H9 (cell line): ENCODE results near the gene EPHA4. TPM values are rescaled to one million over a fixed set of nuclear protein-coding genes. Genes with fewer than 3 reads are reported as not detected.

ENCODE experiments used
- DNase-seq: peaks from one replicate; pipeline ENCODE4 v3.0.0-alpha.2; 2017
- H2AFZ ChIP-seq: one replicate; pipeline ENCODE4 v1.6.1; 2013; ENCODE audit warnings: mild to moderate bottlenecking, low read length, control low read depth, moderate library complexity
- H2AK5ac ChIP-seq: 2 replicates; pipeline ENCODE4 v1.6.1; 2013; ENCODE audit warnings: low read length, control low read depth, mixed read lengths; ENCODE audit not compliant: insufficient read length
- H2BK120ac ChIP-seq: one replicate; pipeline ENCODE4 v1.6.1; 2013; ENCODE audit warnings: low read depth, mild to moderate bottlenecking, low read length, control low read depth, inconsistent platforms; ENCODE audit not compliant: poor library complexity, severe bottlenecking
- H2BK12ac ChIP-seq: 2 replicates; pipeline ENCODE4 v1.6.1; 2013; ENCODE audit warnings: low read length, control low read depth, mixed read lengths, low read depth; ENCODE audit not compliant: insufficient read length
- H2BK15ac ChIP-seq: 2 replicates; pipeline ENCODE4 v1.6.1; 2013; ENCODE audit warnings: low read depth, low read length, control low read depth
- H2BK20ac ChIP-seq: one replicate; pipeline ENCODE4 v1.6.1; 2013; ENCODE audit warnings: low read depth, mild to moderate bottlenecking, low read length, control low read depth, inconsistent platforms; ENCODE audit not compliant: poor library complexity, severe bottlenecking
- H2BK5ac ChIP-seq: 2 replicates; pipeline ENCODE4 v1.6.1; 2013; ENCODE audit warnings: low read length, control low read depth, mixed read lengths; ENCODE audit not compliant: insufficient read length
- H3K14ac ChIP-seq: 2 replicates; pipeline ENCODE4 v1.6.1; 2013; ENCODE audit warnings: low read length, control low read depth; ENCODE audit not compliant: insufficient read depth
- H3K18ac ChIP-seq: 2 replicates; pipeline ENCODE4 v1.6.1; 2013; ENCODE audit warnings: low read depth, mild to moderate bottlenecking, mixed read lengths, low read length, control low read depth; ENCODE audit not compliant: insufficient read length
- H3K23ac ChIP-seq: 2 replicates; pipeline ENCODE4 v1.6.1; 2013; ENCODE audit warnings: low read length, control low read depth, mixed read lengths, low read depth; ENCODE audit not compliant: insufficient read length
- H3K23me2 ChIP-seq: 2 replicates; pipeline ENCODE4 v1.6.1; 2013; ENCODE audit warnings: low read depth, mild to moderate bottlenecking, mixed read lengths, low read length, control low read depth; ENCODE audit not compliant: insufficient read length, poor library complexity, severe bottlenecking
- H3K27ac ChIP-seq: 2 replicates; pipeline ENCODE4 v1.5.1; 2013; ENCODE audit warnings: low read length, control low read depth, mixed read lengths, low read depth; ENCODE audit not compliant: insufficient read length
- H3K27me3 ChIP-seq: 2 replicates; pipeline ENCODE4 v1.6.1; 2013; ENCODE audit warnings: low read length, control low read depth, inconsistent platforms; ENCODE audit not compliant: insufficient read depth
- H3K4ac ChIP-seq: 2 replicates; pipeline ENCODE4 v1.6.1; 2013; ENCODE audit warnings: low read depth, mild to moderate bottlenecking, control low read depth, inconsistent platforms, low read length, moderate library complexity
- H3K4me1 ChIP-seq: 2 replicates; pipeline ENCODE4 v1.6.1; 2013; ENCODE audit warnings: low read length, control low read depth, inconsistent platforms; ENCODE audit not compliant: insufficient read depth
- H3K4me2 ChIP-seq: 2 replicates; pipeline ENCODE4 v1.6.1; 2013; ENCODE audit warnings: low read length, control low read depth, mixed read lengths; ENCODE audit not compliant: insufficient read length, insufficient read depth
- H3K56ac ChIP-seq: 2 replicates; pipeline ENCODE4 v1.6.1; 2013; ENCODE audit warnings: low read depth, mild to moderate bottlenecking, mixed read lengths, low read length, control low read depth; ENCODE audit not compliant: insufficient read length
- H3K79me1 ChIP-seq: 2 replicates; pipeline ENCODE4 v1.6.1; 2013; ENCODE audit warnings: low read depth, mild to moderate bottlenecking, moderate library complexity, low read length, control low read depth, inconsistent platforms; ENCODE audit not compliant: insufficient read depth, poor library complexity, severe bottlenecking
- H3K79me2 ChIP-seq: 2 replicates; pipeline ENCODE4 v1.6.1; 2013; ENCODE audit warnings: low read length, control low read depth, inconsistent platforms; ENCODE audit not compliant: insufficient read depth
- H3K9ac ChIP-seq: 2 replicates; pipeline ENCODE4 v1.6.1; 2013; ENCODE audit warnings: low read length, control low read depth, mixed read lengths; ENCODE audit not compliant: insufficient read length; ENCODE audit errors: extremely low read depth
- H3K9me3 ChIP-seq: one replicate; pipeline ENCODE4 v1.6.1; 2013; ENCODE audit warnings: low read depth, low read length, inconsistent platforms; ENCODE audit not compliant: control insufficient read depth
- H3T11ph ChIP-seq: one replicate; pipeline ENCODE4 v1.6.1; 2013; ENCODE audit warnings: mild to moderate bottlenecking, low read length, control low read depth, inconsistent platforms
- H4K20me1 ChIP-seq: one replicate; pipeline ENCODE4 v1.6.1; 2013; ENCODE audit not compliant: control insufficient read depth, insufficient read length, insufficient read depth
- H4K5ac ChIP-seq: 2 replicates; pipeline ENCODE4 v1.6.1; 2013; ENCODE audit warnings: low read depth, mild to moderate bottlenecking, mixed read lengths, low read length, control low read depth; ENCODE audit not compliant: insufficient read length
- H4K8ac ChIP-seq: replicated peaks from 2 replicates; pipeline ENCODE4 v1.6.1; 2013; ENCODE audit warnings: low read length, control low read depth, mixed read lengths, low read depth; ENCODE audit not compliant: insufficient read length
- H4K91ac ChIP-seq: 2 replicates; pipeline ENCODE4 v1.6.1; 2013; ENCODE audit warnings: low read depth, mild to moderate bottlenecking, moderate library complexity, mixed read lengths, low read length, control low read depth; ENCODE audit not compliant: insufficient read length
- H3K27ac Mint-ChIP-seq, 3 experiments: 2 replicates in 2 of 3; 3 replicates in 1 of 3; pipeline ENCODE4 v1.8.0; 2020 to 2021; ENCODE audit warnings: mixed read lengths in 3 of 3, mild to moderate bottlenecking in 1 of 3, moderate library complexity in 1 of 3
- H3K27me3 Mint-ChIP-seq: 2 replicates; pipeline ENCODE4 v1.8.0; 2021; ENCODE audit warnings: low read depth, mild to moderate bottlenecking, moderate library complexity, mixed read lengths
- H3K36me3 Mint-ChIP-seq, 3 experiments: 2 replicates in 2 of 3; 3 replicates in 1 of 3; pipeline ENCODE4 v1.8.0; 2020 to 2021; ENCODE audit warnings: low read depth in 3 of 3, mixed read lengths in 3 of 3; ENCODE audit not compliant: insufficient read depth in 1 of 3
- H3K4me1 Mint-ChIP-seq, 2 experiments: 2 replicates each; pipeline ENCODE4 v1.8.0; 2020; ENCODE audit warnings: mixed read lengths in 2 of 2
- H3K4me3 Mint-ChIP-seq, 2 experiments: 2 replicates in 1 of 2; 3 replicates in 1 of 2; pipeline ENCODE4 v1.8.0; 2020 to 2021; ENCODE audit warnings: mild to moderate bottlenecking in 2 of 2, mixed read lengths in 2 of 2, moderate library complexity in 1 of 2
- H3K9me3 Mint-ChIP-seq, 2 experiments: 2 replicates in 1 of 2; 3 replicates in 1 of 2; pipeline ENCODE4 v1.8.0; 2020; ENCODE audit warnings: mild to moderate bottlenecking in 2 of 2, mixed read lengths in 2 of 2, moderate library complexity in 1 of 2
- CTCF ChIP-seq: fragments of 200-600 bp; sonication (generic); conservative IDR thresholded peaks from 3 replicates; pipeline ENCODE4 v1.8.0; 2021; ENCODE audit warnings: antibody characterized with exemption, mild to moderate bottlenecking
- WGBS: extraction: QIAGEN DNeasy Blood & Tissue Kit; methylation state at CpG from one replicate; pipeline ENCODE4 v1.1.7; 2013; ENCODE audit warnings: missing lambda C conversion rate, low lambda C conversion rate, mixed read lengths; ENCODE audit not compliant: insufficient read length; ENCODE audit errors: extremely low coverage; 5-methylcytosine and 5-hydroxymethylcytosine counted together
- total RNA-seq: library from RNA; stranded (reverse); gene quantifications from 2 replicates; pipeline ENCODE4 v1.2.1, GENCODE V29; 2021

EPHA4 gene
- total RNA-seq, 1 experiment from 2014 or later: 25.1 TPM

GRCh38 chr2:221558107-221558506 is 14.0 kb downstream of the EPHA4 start:
- no peak overlapping the region for H2BK5ac ChIP-seq
- no peak overlapping the region for H3K4ac ChIP-seq
- no peak overlapping the region for H3K4me2 ChIP-seq
- Mint-ChIP-seq H3K36me3 (peaks cover 0 to 8% (median 1%) of the 10 kb centered on the region in 3 experiments; a peak in 4 of 7 replicates), H3K4me3 (no peak overlapping the region), H3K27me3 (no peaks in the 10 kb centered on the region), H3K4me1 (peaks cover 32 to 49% of the 10 kb centered on the region in 2 experiments), H3K9me3 (no peaks in the 10 kb centered on the region), H3K27ac (no peak overlapping the region; a peak in 1 of 7 replicates)
- no peaks in the 10 kb centered on the region for H3K23me2 ChIP-seq
- no peak overlapping the region for H2AK5ac ChIP-seq
- no peak overlapping the region for H2BK120ac ChIP-seq
- no peak overlapping the region for H3T11ph ChIP-seq
- H3K4me1 ChIP-seq: peaks cover 7% of the 10 kb centered on the region; the same call in 1 of the 2 replicates
- H2BK20ac ChIP-seq: no peak overlapping the region
- no peak overlapping the region for H2BK15ac ChIP-seq
- no peak overlapping the region for H4K91ac ChIP-seq
- no peak overlapping the region for H3K23ac ChIP-seq
- no peak overlapping the region for H3K18ac ChIP-seq
- no peak overlapping the region for H2BK12ac ChIP-seq
- no peaks in the 10 kb centered on the region for H3K27me3 ChIP-seq
- H4K20me1 ChIP-seq: no peaks in the 10 kb centered on the region
- H3K79me1 ChIP-seq: no peaks in the 10 kb centered on the region
- H3K9me3 ChIP-seq: no peaks in the 10 kb centered on the region
- no peaks in the 10 kb centered on the region for H3K79me2 ChIP-seq
- TF ChIP-seq CTCF: no peak
- no peak for DNase-seq
- no peak overlapping the region for H3K27ac ChIP-seq
- H4K8ac ChIP-seq: no peak overlapping the region
- no peak overlapping the region for H4K5ac ChIP-seq
- no peak overlapping the region for H2AFZ ChIP-seq
- no peak overlapping the region for H3K14ac ChIP-seq
- whole genome bisulfite sequencing: no CpG with 5 or more reads among the region's 3 CpGs
- no peak overlapping the region for H3K56ac ChIP-seq
- H3K9ac ChIP-seq: no peak overlapping the region
